Measurements from ENCODE around the gene C1orf159.

Gene C1orf159

DNA sequence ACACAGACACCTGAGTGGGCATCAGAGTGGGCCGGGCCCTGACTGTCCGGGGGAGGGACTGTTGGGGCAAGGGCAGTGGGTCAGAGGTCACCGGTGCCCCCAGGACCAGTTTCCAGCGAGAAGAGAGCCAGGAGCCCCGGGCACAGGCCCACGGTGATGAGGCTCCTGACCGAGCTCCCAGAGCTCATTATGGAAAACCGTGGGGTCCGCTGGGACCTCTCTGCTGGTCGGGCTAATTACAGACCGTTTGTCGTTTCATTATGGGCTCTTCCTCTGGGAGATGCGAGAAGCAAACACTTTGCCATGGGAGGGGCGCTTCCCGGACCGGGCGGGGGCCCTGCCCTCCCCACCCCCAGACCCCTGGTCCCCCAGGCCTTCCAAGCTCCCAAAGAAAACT lies 45.8 kb upstream of the C1orf159 start:
- Histone ChIP-seq H3F3A (ENCODE audit: insufficient read depth) (no peaks in the 10 kb centered on the region), H2AFZ (ENCODE audit: low read depth, low read length, severe bottlenecking) (no peak overlapping the region), H3K4me3 (ENCODE audit: insufficient read depth, low read length, poor library complexity, severe bottlenecking) (no peak overlapping the region), H4K20me1 (ENCODE audit: low read depth, low read length) (no peaks in the 10 kb centered on the region), H3K27ac (ENCODE audit: low read depth, low read length) (no peak overlapping the region), H3K9me3 (ENCODE audit: insufficient read depth, low read length) (no peaks in the 10 kb centered on the region), H3K4me2 (ENCODE audit: low read depth, low read length, poor library complexity, severe bottlenecking) (no peak overlapping the region), H3K9me2 (replicated peaks; ENCODE audit: insufficient read depth, low read length) (no peaks in the 10 kb centered on the region), H3K27me3 (ENCODE audit: low read length) (no peaks in the 10 kb centered on the region), H3K9ac (ENCODE audit: low read length) (no peak overlapping the region), H3K36me3 (ENCODE audit: low read length) (no peaks in the 10 kb centered on the region), H3K79me2 (ENCODE audit: insufficient read depth, low read length) (no peaks in the 10 kb centered on the region)
- TF ChIP-seq CTCF (IDR thresholded peaks at IDR 0.05; ENCODE audit: insufficient read depth, low read length, poor library complexity, severe bottlenecking) (no peak), EZH2phosphoT487 (conservative IDR thresholded peaks at IDR 0.05; ENCODE audit: low read length) (no peak)

DNA sequence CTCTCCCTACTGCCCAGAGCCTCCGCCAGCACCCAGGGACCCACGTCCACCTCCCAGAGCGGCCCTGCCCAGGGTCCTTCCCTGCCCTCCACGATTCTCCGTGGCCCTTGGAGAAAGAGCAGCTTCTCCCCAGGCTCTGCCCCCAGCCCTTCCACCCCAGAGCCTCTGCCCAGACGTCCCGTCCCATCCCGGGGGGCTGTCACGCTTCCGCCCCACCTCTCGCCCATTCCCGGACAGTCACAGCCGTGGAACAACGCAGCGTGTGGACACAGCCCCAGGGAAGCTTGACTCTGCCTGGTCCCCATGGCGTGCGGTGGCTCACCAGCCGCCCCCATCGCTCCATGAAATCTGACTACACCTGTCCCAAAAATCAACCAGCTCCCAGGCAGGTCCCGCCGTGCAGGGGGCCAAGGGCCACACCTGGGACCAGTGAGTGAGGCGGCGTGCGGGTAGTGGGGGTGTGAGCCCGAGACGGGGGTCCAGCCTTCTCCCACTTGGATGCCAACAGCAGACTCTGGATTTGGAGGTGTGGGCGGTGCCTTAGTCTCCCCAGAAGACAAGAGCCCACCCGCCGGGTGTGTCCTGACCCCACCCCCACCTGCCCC lies 45.3 kb upstream of the C1orf159 start:
- Histone ChIP-seq H3K9me3 (ENCODE audit: insufficient read depth, low read length) (no peaks in the 10 kb centered on the region), H3K27me3 (ENCODE audit: low read length) (no peaks in the 10 kb centered on the region), H3K36me3 (ENCODE audit: low read length) (no peaks in the 10 kb centered on the region), H3K9ac (ENCODE audit: low read length) (no peak overlapping the region), H3F3A (ENCODE audit: insufficient read depth) (no peaks in the 10 kb centered on the region), H3K4me3 (ENCODE audit: insufficient read depth, low read length, poor library complexity, severe bottlenecking) (no peak overlapping the region), H3K4me2 (ENCODE audit: low read depth, low read length, poor library complexity, severe bottlenecking) (no peak overlapping the region), H2AFZ (ENCODE audit: low read depth, low read length, severe bottlenecking) (no peak overlapping the region), H4K20me1 (ENCODE audit: low read depth, low read length) (no peaks in the 10 kb centered on the region), H3K9me2 (replicated peaks; ENCODE audit: insufficient read depth, low read length) (no peaks in the 10 kb centered on the region), H3K79me2 (ENCODE audit: insufficient read depth, low read length) (no peaks in the 10 kb centered on the region), H3K27ac (ENCODE audit: low read depth, low read length) (no peak overlapping the region)
- TF ChIP-seq CTCF (IDR thresholded peaks at IDR 0.05; ENCODE audit: insufficient read depth, low read length, poor library complexity, severe bottlenecking) (no peak), EZH2phosphoT487 (conservative IDR thresholded peaks at IDR 0.05; ENCODE audit: low read length) (no peak)

- no peaks in the 10 kb centered on the region for H3K36me3 ChIP-seq (ENCODE audit: low read length)
- H3K79me2 ChIP-seq (ENCODE audit: insufficient read depth, low read length): no peaks in the 10 kb centered on the region
- H3K27me3 ChIP-seq (ENCODE audit: low read length): no peaks in the 10 kb centered on the region
- no peaks in the 10 kb centered on the region for H3F3A ChIP-seq (ENCODE audit: insufficient read depth)
- TF ChIP-seq CTCF (IDR thresholded peaks at IDR 0.05; ENCODE audit: insufficient read depth, low read length, poor library complexity, severe bottlenecking) (no peak), EZH2phosphoT487 (conservative IDR thresholded peaks at IDR 0.05; ENCODE audit: low read length) (no peak)
- no peak overlapping the region for H3K4me2 ChIP-seq (ENCODE audit: low read depth, low read length, poor library complexity, severe bottlenecking)
- H4K20me1 ChIP-seq (ENCODE audit: low read depth, low read length): no peaks in the 10 kb centered on the region
- no peaks in the 10 kb centered on the region for H3K9me2 ChIP-seq (replicated peaks; ENCODE audit: insufficient read depth, low read length)
- no peak overlapping the region for H3K27ac ChIP-seq (ENCODE audit: low read depth, low read length)
- H3K4me3 ChIP-seq (ENCODE audit: insufficient read depth, low read length, poor library complexity, severe bottlenecking): no peak overlapping the region
- H2AFZ ChIP-seq (ENCODE audit: low read depth, low read length, severe bottlenecking): no peak overlapping the region
- no peak overlapping the region for H3K9ac ChIP-seq (ENCODE audit: low read length)
- H3K9me3 ChIP-seq (ENCODE audit: insufficient read depth, low read length): no peaks in the 10 kb centered on the region
Measured at GRCh38 chr1:1160281-1160930, 44.5 kb upstream of the C1orf159 start.
